Measurements from ENCODE around the gene ANKRD44.

DNA sequence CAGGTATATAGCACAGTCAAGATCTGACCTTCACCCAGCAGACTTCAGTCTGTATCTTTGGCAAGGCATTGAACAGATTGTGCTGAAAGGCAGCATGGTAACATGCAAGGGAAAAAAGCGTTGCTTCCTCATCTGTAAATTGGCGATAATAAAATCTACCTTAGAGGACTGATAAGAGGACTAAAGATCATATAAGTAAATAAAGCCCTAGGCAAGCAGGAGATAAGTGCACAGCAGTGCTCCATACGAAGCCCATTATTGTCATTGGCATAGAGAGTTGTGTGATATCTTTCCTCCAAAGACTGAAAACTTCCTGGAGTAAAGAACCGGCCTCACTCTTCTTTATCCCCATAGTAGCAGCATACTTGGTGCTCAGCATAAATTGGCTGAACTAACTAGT is 162.6 kb downstream of the ANKRD44 start:
- TF ChIP-seq, protein P1, sequence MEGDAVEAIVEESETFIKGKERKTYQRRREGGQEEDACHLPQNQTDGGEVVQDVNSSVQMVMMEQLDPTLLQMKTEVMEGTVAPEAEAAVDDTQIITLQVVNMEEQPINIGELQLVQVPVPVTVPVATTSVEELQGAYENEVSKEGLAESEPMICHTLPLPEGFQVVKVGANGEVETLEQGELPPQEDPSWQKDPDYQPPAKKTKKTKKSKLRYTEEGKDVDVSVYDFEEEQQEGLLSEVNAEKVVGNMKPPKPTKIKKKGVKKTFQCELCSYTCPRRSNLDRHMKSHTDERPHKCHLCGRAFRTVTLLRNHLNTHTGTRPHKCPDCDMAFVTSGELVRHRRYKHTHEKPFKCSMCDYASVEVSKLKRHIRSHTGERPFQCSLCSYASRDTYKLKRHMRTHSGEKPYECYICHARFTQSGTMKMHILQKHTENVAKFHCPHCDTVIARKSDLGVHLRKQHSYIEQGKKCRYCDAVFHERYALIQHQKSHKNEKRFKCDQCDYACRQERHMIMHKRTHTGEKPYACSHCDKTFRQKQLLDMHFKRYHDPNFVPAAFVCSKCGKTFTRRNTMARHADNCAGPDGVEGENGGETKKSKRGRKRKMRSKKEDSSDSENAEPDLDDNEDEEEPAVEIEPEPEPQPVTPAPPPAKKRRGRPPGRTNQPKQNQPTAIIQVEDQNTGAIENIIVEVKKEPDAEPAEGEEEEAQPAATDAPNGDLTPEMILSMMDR (IDR thresholded peaks at IDR 0.05; ENCODE audit: low read depth, low read length, poor library complexity, severe bottlenecking) = no peak
- TF ChIP-seq EZH2phosphoT487 (IDR thresholded peaks at IDR 0.05; ENCODE audit: borderline replicate concordance, low read length) = no peak

All from DOHH2 (cell line).